PC-9 (cell line): ENCODE measurements around the gene KCNN3. TPM values are rescaled to one million over a fixed set of nuclear protein-coding genes. Genes with fewer than 3 reads are reported as not detected.

ENCODE experiments used
- BruUV-seq: library from RNA; stranded (reverse); fragments of 400-500 nt; replicated peaks from 2 replicates; lab custom pipeline; 2021; lab: Mats Ljungman, UMichigan
- CTCF ChIA-PET: fragments of 300-600 bp; sonication (Branson Sonifier 250); formaldehyde crosslinking; loops from one replicate; lab custom pipeline; 2022; ENCODE audit warnings: antibody characterized with exemption; lab: Charles Lee
- POLR2A ChIA-PET: fragments of 300-600 bp; sonication (Branson Sonifier 250); formaldehyde crosslinking; loops from one replicate; lab custom pipeline; 2022; ENCODE audit warnings: antibody characterized with exemption; ENCODE audit not compliant: unreplicated experiment; lab: Charles Lee
- DNase-seq, 2 experiments: peaks; one replicate each; pipeline versions ENCODE4 v3.0.0 to v3.0.0-alpha.2; 2015 to 2022; ENCODE audit warnings: mixed read lengths in 1 of 2
- H2AFZ ChIP-seq: fragments of 200-600 bp; sonication (generic); 2 replicates; pipeline ENCODE4 v1.8.1; 2017; ENCODE audit warnings: antibody characterized with exemption
- H3F3A ChIP-seq: fragments of 200-600 bp; sonication (generic); 2 replicates; pipeline ENCODE4 v1.8.1; 2017; ENCODE audit warnings: antibody characterized with exemption, mild to moderate bottlenecking, low read depth; ENCODE audit not compliant: insufficient read depth
- H3K27ac ChIP-seq: fragments of 200-600 bp; sonication (generic); 2 replicates; pipeline ENCODE4 v1.6.1; 2016; ENCODE audit warnings: mixed run types
- H3K27me3 ChIP-seq: fragments of 200-600 bp; sonication (generic); 2 replicates; pipeline ENCODE4 v1.6.1; 2016; ENCODE audit warnings: low read depth, mixed run types; ENCODE audit not compliant: insufficient read depth
- H3K36me3 ChIP-seq: fragments of 200-600 bp; sonication (generic); 2 replicates; pipeline ENCODE4 v1.6.1; 2016; ENCODE audit warnings: low read depth, mixed run types
- H3K4me1 ChIP-seq: fragments of 200-600 bp; sonication (generic); replicated peaks from 2 replicates; pipeline ENCODE4 v1.6.1; 2016; ENCODE audit warnings: mixed run types; ENCODE audit not compliant: insufficient read depth
- H3K4me2 ChIP-seq: fragments of 200-600 bp; sonication (generic); 2 replicates; pipeline ENCODE4 v1.6.1; 2017; ENCODE audit warnings: mixed run types
- H3K4me3 ChIP-seq: fragments of 200-600 bp; sonication (generic); 2 replicates; pipeline ENCODE4 v1.6.1; 2016; ENCODE audit warnings: mixed run types
- H3K79me2 ChIP-seq: fragments of 200-600 bp; sonication (generic); 2 replicates; pipeline ENCODE4 v1.6.1; 2017; ENCODE audit warnings: low read depth, mixed run types
- H3K9me2 ChIP-seq: fragments of 200-600 bp; sonication (generic); 2 replicates; pipeline ENCODE4 v1.8.1; 2017; ENCODE audit warnings: mild to moderate bottlenecking; ENCODE audit not compliant: insufficient read depth
- H3K9me3 ChIP-seq: fragments of 200-600 bp; sonication (generic); 2 replicates; pipeline ENCODE4 v1.8.1; 2016; ENCODE audit warnings: low read depth; ENCODE audit not compliant: insufficient read depth
- H4K20me1 ChIP-seq: fragments of 200-600 bp; sonication (generic); 2 replicates; pipeline ENCODE4 v1.8.1; 2017; ENCODE audit not compliant: insufficient read depth
- CTCF ChIP-seq: fragments of 200-600 bp; sonication (generic); conservative IDR thresholded peaks from 2 replicates; pipeline ENCODE4 v1.6.1; 2017; ENCODE audit warnings: mixed run types, antibody characterized with exemption, mild to moderate bottlenecking, moderate library complexity
- EZH2 ChIP-seq: fragments of 200-600 bp; sonication (generic); IDR thresholded peaks from 2 replicates; pipeline ENCODE4 v1.8.0; 2017; ENCODE audit warnings: antibody characterized with exemption, low read depth
- intact Hi-C: fragments of 100-400 bp; cut with micrococcal nuclease; formaldehyde crosslinking; loops from one replicate; pipeline ENCODE4 v1.10.0; 2022; ENCODE audit not compliant: unreplicated experiment
- total RNA-seq: library from RNA; stranded (reverse); gene quantifications from 2 replicates; pipeline ENCODE4 v1.2.3, GENCODE V29; 2021

Gene KCNN3
- total RNA-seq, 1 experiment from 2014 or later: 1.1 TPM

- no peak for TF ChIP-seq EZH2
- no peak for TF ChIP-seq CTCF
- intact Hi-C loops: no loop called here
- Histone ChIP-seq H3F3A (no peaks in the 10 kb centered on the region), H3K27me3 (peaks cover 68% of the 10 kb centered on the region), H3K4me2 (no peak overlapping the region), H4K20me1 (no peaks in the 10 kb centered on the region), H3K4me1 (no peaks in the 10 kb centered on the region), H3K36me3 (no peaks in the 10 kb centered on the region), H3K79me2 (no peaks in the 10 kb centered on the region), H3K9me3 (no peaks in the 10 kb centered on the region; the same call in 1 of the 2 replicates), H3K4me3 (no peak overlapping the region), H3K27ac (no peak overlapping the region), H3K9me2 (no peaks in the 10 kb centered on the region), H2AFZ (no peak overlapping the region)
- ChIA-PET CTCF (no interaction called here), POLR2A (no interaction called here)
- no peak for DNase-seq
- no TSS peak for BruUV-seq
These were observed 95.8 kb downstream of the KCNN3 start for GRCh38 chr1:154774175-154774855.

- Histone ChIP-seq H3K9me3 (no peaks in the 10 kb centered on the region), H3K4me2 (no peak overlapping the region), H3K27ac (no peak overlapping the region), H3K4me3 (no peak overlapping the region), H3K36me3 (no peaks in the 10 kb centered on the region), H2AFZ (no peak overlapping the region), H4K20me1 (no peaks in the 10 kb centered on the region), H3F3A (no peaks in the 10 kb centered on the region), H3K27me3 (peaks cover 70% of the 10 kb centered on the region), H3K79me2 (no peaks in the 10 kb centered on the region), H3K9me2 (no peaks in the 10 kb centered on the region), H3K4me1 (no peaks in the 10 kb centered on the region)
- no peak for DNase-seq
- BruUV-seq: no TSS peak
- CTCF ChIA-PET: no interaction called here
- intact Hi-C loops: no loop called here
- POLR2A ChIA-PET: no interaction called here
- TF ChIP-seq CTCF (no peak), EZH2 (no peak)
These were observed 96.5 kb downstream of the KCNN3 start for GRCh38 chr1:154773551-154773950.

- Histone ChIP-seq H3K4me2 (no peak overlapping the region), H3K27me3 (peaks cover 68% of the 10 kb centered on the region), H3K27ac (no peak overlapping the region), H3K4me3 (no peak overlapping the region), H3K79me2 (no peaks in the 10 kb centered on the region), H3K36me3 (no peaks in the 10 kb centered on the region), H3K9me3 (no peaks in the 10 kb centered on the region), H3K4me1 (no peaks in the 10 kb centered on the region), H4K20me1 (no peaks in the 10 kb centered on the region), H2AFZ (no peak overlapping the region), H3K9me2 (no peaks in the 10 kb centered on the region), H3F3A (no peaks in the 10 kb centered on the region)
- CTCF ChIA-PET: no interaction called here
- intact Hi-C loops: no loop called here
- no peak for TF ChIP-seq EZH2
- TF ChIP-seq CTCF: no peak
- no TSS peak for BruUV-seq
- POLR2A ChIA-PET: no interaction called here
- no peak for DNase-seq
These were observed 97.2 kb downstream of the KCNN3 start for GRCh38 chr1:154772606-154773506.
